IPS-11a (cell line): ENCODE data around the gene TTYH2.
A peak's percentile ranks its signal among the peaks of the same experiment; 100 is the strongest.
"Not testable (repeated sequence)": the region's sequence is repeated elsewhere in the genome, so short reads cannot be mapped to it uniquely, and the experiment has no call there.

ENCODE experiments used
- H3K4me3 ChIP-seq: one replicate; pipeline ENCODE4 v1.5.1; 2013; ENCODE audit warnings: low read depth, low read length, control low read depth

Gene TTYH2, protein sequence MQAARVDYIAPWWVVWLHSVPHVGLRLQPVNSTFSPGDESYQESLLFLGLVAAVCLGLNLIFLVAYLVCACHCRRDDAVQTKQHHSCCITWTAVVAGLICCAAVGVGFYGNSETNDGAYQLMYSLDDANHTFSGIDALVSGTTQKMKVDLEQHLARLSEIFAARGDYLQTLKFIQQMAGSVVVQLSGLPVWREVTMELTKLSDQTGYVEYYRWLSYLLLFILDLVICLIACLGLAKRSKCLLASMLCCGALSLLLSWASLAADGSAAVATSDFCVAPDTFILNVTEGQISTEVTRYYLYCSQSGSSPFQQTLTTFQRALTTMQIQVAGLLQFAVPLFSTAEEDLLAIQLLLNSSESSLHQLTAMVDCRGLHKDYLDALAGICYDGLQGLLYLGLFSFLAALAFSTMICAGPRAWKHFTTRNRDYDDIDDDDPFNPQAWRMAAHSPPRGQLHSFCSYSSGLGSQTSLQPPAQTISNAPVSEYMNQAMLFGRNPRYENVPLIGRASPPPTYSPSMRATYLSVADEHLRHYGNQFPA

DNA sequence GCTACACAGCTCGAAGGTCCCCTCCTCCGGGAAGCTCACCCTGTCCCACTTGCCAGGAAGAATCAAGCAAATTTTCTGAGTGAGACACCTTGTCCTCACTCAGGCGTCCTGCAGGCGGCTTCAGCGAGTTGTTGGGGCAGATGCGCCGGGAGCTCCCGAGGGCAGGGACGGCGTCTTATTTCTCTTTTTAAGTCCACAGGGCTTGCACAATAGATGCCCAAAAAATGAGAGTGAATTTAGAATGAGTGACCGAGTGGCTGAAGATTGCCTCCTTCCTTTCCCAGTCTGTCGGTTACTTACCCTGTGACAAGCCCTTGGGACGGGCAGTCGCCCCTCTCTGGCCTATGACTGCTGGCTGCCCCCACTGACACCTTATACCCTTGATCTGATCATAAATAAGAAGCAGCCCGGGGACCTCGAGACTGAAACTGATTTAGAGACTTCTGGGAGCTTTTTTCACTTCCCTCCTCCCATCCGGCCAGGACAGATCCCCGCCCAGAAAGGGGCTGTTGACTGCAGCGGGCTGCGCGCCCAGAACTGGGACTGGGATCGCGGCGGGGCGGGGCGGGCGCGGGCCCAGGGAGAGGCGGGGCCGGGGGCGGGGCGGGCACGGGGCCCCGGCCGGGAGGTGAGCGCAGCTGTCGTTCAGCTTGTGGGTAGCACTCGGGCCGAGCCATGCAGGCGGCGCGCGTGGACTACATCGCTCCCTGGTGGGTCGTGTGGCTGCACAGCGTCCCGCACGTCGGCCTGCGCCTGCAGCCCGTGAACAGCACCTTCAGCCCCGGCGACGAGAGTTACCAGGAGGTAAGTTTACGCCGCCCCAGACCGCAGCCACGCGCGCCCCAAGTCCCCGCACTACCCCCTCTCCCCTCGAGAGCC is at the start of gene TTYH2:
TSS of gene TTYH2 (plus strand) at position 659 of the 879 bp plus-strand sequence. CDS start at position 676, 17 bp downstream.
- peak within 1 kb of the TSS; percentile 58 for H3K4me3 ChIP-seq

DNA sequence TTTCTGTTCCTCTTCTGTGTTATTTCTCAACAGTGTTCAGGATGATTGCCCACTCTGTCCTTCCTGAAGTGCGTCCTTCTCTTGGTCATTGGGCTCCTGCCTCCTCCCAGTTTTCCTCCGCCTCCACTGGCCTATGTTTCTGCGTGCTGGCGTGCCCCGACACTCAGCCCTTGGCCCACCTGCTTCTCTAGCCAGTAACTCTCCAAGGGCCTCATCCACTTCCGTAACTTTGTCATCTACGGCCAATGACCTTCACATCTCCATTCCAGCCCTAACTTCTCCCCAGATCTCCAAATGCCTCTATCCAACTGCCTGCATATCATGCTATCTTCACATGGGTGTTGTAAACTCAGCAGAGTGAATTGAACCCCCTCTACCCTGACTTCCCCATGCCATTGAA is 49.5 kb upstream of the TTYH2 start:
- H3K4me3 ChIP-seq: no peak overlapping the region

- no peak overlapping the region for H3K4me3 ChIP-seq
These were observed 48.8 kb upstream of the TTYH2 start for GRCh38 chr17:74164446-74165045.

DNA sequence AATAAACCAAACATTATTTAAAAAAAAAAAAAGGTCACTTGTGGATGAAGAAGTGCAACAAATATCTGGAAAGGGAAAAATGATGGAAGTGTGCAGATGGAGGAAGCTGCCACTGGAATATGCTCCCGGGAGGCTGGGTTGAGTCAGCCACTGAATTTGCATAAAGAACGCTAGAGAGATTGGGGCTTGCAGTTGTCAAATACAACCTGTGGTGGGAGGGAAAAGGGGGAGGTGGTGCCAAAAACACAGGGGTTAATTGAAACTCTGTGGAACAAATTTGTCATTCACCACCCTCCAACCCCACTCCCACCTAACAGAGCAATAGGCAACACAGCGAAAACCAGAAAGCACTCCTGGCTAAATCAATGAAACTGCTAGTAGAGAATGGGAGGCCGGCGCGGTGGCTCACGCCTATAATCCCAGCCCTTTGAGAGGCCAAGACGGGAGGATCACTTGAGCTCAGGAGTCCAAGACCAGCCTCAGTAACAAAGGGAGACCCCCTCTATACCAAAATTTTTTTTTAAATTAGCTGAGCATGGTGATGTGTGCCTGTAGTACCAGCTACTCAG is 47.5 kb upstream of the TTYH2 start:
- no peak overlapping the region for H3K4me3 ChIP-seq

GRCh38 chr17:74170924-74171323 is 42.4 kb upstream of the TTYH2 start:
- H3K4me3 ChIP-seq: no peak overlapping the region

GRCh38 chr17:74172700-74173099 is 40.7 kb upstream of the TTYH2 start:
- no peak overlapping the region for H3K4me3 ChIP-seq

DNA sequence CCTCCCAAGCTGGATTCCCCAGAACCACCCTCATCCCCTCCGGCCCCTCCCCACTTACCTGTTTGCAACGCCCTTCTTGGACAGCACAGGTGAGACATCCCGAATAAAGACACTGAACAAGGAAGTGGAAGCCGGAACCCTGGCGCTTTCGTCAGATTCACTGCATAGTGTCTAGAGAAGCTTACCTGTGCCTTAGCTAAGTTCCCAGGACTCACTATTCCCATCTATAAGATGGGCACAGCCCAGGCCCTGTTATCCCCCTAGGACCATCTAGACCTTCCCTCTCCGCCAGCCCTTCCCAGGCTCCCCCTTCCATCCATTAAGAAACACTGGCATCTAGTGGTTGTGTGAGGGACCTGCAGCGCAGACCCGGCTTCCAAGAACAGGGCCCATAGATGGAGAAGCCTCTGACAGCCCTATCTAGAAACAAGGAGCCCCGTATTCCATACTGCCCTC is 36.8 kb upstream of the TTYH2 start:
- H3K4me3 ChIP-seq: no peak overlapping the region

- H3K4me3 ChIP-seq: no peak overlapping the region
These were observed 36.3 kb upstream of the TTYH2 start for GRCh38 chr17:74177018-74177450.

DNA sequence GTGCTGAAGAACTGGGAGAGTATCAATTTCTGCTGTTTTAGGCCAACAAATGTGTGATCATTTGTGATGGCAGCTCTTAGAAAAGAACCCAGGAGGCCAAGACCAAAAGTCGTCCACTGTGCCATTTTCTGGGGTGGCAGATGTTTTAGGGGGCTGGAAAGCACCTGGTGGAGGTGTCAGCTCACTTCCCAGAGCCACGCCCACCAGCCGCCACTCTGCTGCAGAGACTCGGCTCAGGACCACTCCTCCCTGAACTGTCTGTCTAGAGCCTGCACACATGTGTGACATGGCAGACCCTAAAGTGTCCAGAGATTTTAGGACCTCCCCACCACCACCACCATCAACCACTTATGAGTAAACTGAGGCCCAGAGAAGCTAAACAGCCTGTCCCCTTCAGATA is 33.8 kb upstream of the TTYH2 start:
- no peak overlapping the region for H3K4me3 ChIP-seq

DNA sequence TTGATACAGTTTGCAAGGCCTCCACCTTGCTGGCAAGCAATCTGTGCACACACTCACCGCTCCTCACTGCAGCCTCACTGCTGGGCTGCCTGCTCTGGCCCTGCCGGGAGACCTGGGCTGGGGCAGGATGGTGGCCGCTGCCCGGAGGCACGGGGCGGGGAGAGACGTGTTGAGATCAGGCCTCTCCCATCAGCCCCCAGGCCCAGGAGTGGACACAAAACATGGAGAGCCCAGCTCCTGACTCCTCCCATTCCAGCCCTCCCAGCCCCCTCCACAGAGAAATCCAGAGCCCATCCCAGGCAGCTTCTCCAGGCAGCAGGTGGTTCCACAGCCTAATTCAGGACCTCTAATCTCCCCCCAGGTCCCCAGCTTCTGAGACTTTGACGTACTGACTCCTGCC is 33.0 kb upstream of the TTYH2 start:
- no peak overlapping the region for H3K4me3 ChIP-seq

GRCh38 chr17:74181341-74181740 is 32.0 kb upstream of the TTYH2 start:
- no peak overlapping the region for H3K4me3 ChIP-seq

DNA sequence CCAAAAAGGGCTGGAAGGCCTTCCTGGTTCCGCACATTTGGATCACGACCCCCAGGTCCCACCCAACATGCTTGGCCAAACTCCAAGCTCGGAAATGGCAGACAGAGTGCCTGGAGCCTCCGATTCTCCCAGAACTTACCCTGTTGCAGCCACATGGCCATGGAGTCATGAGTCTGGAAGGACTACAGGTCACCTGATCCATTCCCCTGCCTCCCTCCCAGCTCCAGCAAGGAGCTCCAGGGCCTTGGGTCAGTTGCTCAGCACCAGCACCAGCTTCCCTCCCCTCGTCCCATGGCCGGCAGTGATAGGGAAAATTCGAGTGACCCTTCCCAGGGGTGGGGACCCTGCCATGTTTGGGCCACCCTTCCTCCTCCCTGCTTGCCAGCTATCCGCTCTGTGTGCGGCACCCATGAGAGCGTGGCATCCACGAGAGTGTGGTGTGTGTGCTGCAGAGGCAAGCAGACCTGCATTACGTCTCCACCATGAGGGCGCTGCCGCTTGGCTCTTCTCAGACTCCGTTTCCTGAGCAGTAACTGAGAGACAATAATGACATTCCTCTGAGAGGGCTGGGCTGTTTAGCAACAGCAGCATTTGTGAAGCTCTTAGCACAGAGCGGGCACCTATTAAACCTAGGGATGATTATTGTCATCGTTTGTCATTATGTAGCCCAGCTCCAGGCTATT is 31.2 kb upstream of the TTYH2 start:
- no peak overlapping the region for H3K4me3 ChIP-seq

- no peak overlapping the region for H3K4me3 ChIP-seq
These were observed 30.0 kb upstream of the TTYH2 start for GRCh38 chr17:74183411-74183810.

DNA sequence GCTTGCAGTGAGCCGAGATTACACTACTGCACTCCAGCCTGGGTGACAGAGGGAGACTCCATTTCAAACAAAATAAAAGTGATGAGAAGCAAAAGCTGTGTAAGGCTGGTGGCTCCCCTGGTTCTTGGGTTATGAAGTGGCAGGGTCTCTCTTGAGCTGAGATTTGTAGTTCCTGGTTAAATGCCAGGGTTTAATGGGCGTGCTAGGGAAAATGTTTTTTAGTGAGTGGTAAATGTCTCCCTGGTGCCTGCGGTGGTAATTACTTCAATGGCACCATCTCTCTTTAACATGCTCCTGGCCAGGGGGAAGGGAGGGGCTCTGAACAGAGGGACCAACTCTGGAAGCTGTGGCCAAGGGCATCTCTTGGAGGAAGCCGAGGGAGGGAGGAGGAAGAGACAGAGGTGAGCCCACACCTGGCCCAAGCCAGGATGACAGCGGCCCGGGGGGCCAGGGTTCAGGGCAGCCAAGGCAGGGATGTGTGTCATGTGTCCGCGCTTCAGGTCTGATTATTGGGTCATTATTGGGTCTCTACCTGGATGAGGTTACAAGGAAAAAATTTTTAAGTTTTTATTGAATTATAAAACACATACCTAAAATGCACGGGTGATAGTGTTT is 27.7 kb upstream of the TTYH2 start:
- H3K4me3 ChIP-seq: no peak overlapping the region

DNA sequence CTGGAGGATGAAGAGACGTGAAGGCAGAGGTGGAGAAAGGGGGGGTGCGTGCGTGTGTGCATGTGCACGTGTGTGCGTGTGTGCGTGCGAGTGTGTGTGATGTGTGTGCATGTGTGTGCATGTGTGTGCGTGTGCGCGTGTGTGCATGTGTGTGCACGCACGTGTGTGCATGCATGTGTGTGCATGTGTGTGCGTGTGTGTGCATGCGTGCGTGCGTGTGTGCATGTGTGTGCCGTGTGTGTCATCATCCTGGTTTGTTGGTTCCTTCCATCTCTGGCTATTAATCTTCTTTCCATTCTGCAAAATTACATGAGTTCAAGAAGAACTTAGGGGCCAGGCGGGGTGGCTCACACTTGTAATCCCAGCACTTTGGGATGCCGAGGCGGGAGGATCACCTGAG is 26.9 kb upstream of the TTYH2 start:
- no peak overlapping the region for H3K4me3 ChIP-seq

- no peak overlapping the region for H3K4me3 ChIP-seq
These were observed 25.6 kb upstream of the TTYH2 start for GRCh38 chr17:74187761-74188160.

GRCh38 chr17:74188687-74189086 is 24.7 kb upstream of the TTYH2 start:
- H3K4me3 ChIP-seq: not testable (repeated sequence)

DNA sequence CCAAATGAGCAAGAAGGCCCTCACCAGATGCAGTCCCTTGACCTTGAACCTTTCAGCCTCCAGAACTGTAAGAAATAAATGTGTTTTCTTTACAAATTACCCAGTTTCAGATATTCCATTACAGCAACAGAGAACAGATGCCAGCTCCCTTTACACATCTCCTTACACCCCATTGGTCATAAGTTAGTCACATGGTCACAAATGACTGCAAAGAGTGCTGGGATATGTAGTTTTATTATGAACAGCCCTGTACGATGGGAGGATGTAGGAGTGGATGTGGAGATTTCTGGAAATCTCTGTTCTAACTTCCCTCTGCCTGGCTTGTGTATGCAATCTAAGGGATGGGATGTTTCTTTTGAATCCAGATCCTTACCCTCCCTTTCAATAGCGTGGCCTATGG is 23.2 kb upstream of the TTYH2 start:
- no peak overlapping the region for H3K4me3 ChIP-seq

DNA sequence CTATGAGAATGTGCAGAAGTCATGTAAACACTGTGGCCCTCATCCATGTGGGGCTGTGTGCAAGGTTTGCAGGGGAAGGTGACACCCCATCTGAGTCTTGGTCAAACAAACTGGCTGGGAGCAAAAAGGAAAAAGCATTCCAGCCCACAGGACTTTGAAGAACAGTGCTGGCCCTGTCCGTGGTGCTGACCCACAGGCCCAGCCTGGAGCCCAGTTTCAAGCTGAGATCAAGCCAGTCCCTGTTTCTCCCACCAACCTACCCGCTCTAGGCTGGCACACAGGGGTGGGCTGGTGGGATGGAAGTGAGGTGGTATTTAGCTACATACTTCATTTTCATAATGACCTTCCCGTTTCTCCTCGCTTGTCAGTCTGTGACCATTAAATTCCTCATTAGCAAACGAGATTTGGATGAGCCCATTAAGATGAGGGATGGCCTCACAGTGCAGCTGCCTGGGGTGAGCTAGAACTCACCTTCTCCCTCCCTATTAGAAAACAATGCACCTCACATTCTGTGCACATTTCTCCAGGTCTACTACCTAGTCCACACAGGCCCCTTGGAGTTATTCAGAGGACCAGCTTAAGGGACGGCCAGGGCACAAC is 22.5 kb upstream of the TTYH2 start:
- H3K4me3 ChIP-seq: no peak overlapping the region
